ENCODE measurements around the gene HSFX3.
"Not testable (repeated sequence)": the region's sequence is repeated elsewhere in the genome, so short reads cannot be mapped to it uniquely, and the experiment has no call there.

HSFX3 gene

GRCh38 chrX:149545545-149546543, 3.9 kb downstream of the HSFX3 start:
- not testable (repeated sequence) for DNase-seq (ENCODE audit: low read depth, low spot score)

DNA sequence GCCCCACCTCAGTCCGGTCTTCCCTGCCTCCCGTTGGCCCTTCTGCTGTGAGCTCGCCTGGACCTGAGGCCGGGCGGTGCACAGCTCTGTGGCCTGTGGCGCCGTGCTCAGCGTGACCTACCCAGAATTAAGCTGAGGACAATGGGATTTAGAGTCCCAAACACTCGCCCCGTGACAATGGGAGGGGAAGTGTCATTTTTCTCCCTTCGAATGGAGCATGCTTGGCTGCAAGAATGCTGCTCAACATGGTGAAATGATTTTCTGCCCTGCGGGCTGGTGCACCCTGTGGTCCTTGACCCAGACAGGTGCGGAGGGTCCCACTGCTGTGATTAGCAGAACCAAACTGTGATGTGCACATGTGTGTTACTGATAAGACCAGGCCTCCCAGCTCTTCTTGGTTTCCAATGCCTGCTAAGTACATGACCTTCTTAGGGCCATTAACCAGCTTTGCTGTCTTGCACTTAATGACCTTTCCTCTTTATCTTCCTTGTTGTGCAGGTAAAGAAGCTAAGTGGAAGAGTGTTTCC, 8.1 kb downstream of the HSFX3 start:
- no peak for DNase-seq (ENCODE audit: low read depth, low spot score)

DNA sequence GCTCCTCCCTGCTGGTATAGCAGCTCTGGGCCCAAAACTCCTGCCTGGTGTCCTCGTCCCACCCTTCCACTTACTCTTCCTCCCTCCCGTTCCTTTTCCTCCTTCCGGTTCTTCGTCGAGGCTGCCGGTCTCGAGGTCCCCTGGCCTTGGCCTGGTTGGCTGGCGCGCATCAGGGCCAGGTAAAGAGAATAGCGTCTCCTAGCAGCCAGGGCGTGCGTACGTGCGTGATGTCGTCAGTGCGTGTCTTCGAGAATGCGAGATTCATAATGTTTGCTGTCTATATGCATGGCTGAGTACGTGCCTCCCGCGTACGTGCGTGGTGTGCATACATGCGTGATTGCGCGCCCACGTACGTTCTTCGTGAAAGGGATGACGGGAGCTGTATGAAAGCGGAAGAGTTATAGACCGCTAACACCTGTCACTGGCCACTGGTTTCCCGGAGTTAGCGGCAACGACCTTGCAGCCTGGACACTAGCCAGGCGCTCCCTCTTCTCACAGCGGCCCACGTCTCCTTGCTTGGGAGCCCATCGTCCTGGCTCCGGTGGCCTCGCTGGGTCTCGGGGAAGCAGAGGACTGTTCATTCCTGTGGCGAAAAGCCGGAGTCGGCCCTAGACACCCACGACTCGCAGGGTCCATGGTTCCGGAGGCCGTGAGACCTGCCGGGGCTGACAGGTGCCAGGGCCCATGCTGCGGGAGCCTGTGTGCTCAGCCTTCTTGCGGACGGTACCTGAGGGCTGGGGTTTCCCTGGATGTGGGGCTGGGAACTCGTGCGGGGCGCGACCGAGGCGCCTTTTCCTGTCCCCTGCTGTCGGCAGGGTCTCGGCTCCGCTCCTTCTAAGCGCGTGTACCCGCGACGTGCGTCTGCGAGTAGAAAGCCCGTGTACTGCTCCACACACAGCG, 8.9 kb downstream of the HSFX3 start, which contains the start of gene EOLA1:
Gene EOLA1 (plus strand): TSS at position 392 of the 900 bp plus-strand sequence. CDS start 4,619 bp downstream, outside the sequence.
- DNase-seq (ENCODE audit: low read depth, low spot score): peak; percentile 63

DNA sequence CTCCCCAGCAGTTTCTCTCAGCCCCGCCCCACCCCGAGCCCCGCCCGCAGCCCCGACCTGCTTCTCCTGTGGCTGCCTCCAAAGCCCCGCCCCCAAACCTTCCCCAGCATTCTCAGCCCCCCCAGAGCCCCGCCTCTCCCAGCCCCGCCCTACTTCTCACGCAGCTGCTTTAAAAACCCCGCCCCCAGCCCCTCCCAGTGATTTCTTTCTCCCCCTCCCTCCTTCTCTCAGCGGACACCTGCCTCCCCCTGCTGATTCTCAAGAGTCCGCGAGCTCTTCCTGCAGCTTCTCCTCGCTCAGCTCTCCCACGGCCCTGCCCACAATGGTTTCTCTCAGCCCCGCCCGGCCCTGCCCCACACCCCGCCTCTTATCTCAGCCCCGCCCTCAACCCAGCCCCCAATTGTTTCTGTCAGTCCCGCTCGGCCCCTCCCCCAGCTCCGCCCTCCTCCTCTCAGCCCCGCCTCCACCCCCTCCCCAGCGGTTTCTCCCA, 9.5 kb downstream of the HSFX3 start:
- no peak for DNase-seq (ENCODE audit: low read depth, low spot score)

DNA sequence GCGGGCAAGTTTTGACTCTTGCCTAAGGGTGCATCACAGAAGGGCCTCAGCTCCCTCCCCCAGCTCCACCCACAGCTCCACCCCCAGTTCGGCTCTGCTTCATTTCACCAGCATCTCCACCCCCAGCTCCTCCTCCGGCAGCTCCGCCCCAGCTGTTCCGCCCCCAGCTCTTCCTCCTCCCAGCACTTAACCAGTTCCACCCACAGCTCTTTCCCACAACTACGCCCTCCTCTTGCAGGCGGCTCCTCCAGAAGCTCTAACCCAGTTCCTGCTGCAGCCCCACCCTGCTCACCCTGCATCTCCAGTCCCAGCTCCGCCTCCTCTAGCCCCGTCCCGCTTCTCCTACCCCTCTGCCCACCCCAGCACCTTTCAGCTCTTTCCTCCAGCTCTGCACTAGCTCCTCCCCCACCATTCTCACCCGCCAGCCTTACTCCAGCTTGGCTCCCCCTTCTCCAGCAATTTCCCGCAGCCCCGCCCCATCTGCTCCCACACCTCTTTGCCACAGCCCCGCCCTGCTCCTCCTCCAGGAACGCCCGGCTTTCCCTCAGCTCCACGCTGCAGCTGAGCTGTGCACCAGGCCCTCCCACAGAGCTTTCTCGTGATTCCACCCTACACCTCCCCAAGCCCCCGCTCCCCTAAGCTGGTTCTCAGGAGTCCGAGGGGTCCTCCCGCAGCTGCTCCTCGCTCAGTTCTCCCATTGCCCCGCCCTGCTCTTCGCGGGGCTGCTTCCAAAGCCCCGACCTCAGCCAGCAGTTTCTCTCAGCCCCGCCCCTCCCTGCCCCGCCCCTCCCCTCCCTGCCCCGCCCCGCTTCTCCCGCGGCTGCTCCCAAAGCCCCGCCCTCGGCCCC, 10.2 kb downstream of the HSFX3 start:
- DNase-seq (ENCODE audit: low read depth, low spot score): no peak

GRCh38 chrX:149537474-149537873, 12.2 kb downstream of the HSFX3 start:
- not testable (repeated sequence) for DNase-seq (ENCODE audit: low read depth, low spot score)

DNA sequence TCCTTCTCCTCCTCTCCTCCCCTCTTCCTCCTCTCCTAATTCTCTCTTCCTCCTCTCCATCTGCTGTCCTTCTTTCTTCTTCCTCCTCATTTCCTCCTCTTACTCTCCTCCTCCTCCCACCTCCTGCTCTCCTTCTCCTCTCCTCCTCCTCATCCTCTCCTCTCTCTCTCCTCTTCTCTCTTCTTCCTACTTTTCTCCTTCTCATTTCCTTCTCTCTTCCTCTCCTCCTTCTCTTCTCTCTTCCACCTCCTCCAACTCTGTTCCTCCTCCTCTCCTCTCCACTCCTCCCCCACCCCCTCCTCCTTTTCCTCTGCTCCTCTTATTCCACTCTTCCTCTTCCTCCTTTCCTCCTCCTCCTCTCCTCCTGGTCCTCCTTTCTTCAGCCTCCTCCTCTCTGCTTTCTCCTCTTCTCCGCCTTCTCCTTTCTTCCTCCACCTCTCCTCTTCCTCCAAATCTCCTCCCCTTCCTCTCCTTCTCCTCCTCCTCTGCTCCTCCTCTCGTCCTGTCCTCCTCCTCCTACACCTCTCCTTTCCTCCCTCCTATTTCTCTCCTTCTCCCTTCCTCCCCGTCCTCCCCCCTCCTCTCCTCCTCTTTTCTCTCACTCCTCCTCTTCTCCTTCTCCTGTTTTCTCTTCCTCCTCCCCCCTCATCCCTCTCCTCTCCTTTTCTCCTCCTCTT, 14.7 kb downstream of the HSFX3 start:
- not testable (repeated sequence) for DNase-seq (ENCODE audit: low read depth, low spot score)

DNA sequence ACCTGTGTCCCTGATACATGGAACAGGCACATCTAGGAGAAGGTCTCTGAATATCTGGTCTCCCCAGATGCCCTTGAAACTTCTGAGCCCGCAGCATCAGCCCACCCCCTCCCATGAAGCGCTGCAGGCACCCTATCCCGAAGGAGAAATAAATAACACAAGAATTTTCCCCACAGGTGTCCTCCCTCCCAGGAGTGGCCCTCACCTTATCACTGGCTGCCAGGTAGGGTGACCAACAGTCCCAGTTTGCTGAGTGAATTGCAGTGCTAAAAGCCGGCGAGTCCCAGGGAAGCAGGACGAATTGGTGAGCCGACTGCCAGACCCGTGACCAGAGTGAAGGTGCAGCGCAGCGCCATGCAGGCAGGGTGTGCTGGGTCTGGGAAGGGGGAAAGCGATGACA, 15.7 kb downstream of the HSFX3 start:
- not testable (repeated sequence) for DNase-seq (ENCODE audit: low read depth, low spot score)

DNA sequence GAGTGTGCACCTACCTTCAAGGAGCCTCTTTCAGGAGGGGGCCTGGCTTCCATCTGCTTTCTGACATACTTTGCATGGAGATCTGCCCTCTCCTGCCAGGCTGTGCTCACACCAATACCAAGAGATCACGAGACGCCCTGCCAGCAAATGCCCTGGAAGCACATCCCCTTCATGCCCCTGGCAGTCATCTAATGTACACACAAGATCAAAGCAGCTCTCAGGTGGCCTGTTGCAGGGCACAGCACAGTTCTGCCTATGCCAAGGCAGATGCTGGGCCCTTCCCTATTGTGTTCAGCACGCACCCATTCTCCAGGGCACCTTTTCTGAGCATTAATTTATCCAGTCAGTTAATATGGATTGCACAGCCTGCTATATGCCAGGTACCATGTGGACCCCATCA, 16.9 kb downstream of the HSFX3 start:
- not testable (repeated sequence) for DNase-seq (ENCODE audit: low read depth, low spot score)

DNA sequence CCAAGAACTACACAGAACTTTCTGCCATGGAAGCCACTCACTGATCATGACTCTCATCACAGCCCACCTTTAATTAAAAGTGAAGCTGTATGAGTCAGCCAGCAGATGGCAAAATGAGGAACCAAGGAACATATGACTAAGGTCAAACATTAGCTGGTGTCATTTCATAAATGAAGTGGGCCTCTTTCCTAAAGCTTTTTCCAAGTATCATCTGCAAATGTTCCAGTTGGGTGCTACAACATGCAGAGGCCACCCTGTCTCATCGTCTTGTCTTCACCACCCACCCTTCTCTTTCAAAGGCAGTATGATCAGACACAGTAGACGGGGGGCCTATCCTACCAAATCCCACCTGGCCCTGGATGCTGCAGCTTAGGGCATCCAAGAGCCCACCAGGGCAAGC, 18.1 kb downstream of the HSFX3 start:
- no peak for DNase-seq (ENCODE audit: low read depth, low spot score)

DNA sequence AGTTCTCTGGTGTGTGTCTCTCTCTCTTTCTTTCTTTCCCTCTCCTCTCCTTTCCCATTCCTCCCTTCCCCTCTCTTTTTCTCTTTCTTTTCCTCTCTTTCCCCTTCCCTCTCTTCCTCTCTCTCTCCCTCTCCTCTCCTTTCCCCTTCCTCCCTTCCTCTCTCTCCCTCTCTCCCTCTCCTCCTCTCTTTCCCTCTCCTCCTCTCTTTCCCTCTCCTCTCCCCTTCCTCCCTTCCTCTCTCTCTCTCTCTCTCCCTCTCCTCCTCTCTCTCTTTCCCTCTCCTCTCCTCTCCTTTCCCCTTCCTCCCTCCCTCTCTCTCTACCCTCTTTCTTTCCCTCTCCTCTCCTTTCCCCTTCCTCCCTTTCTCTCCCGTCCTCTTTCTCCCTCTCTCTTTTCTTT, 21.3 kb downstream of the HSFX3 start:
- no peak for DNase-seq (ENCODE audit: low read depth, low spot score)

DNA sequence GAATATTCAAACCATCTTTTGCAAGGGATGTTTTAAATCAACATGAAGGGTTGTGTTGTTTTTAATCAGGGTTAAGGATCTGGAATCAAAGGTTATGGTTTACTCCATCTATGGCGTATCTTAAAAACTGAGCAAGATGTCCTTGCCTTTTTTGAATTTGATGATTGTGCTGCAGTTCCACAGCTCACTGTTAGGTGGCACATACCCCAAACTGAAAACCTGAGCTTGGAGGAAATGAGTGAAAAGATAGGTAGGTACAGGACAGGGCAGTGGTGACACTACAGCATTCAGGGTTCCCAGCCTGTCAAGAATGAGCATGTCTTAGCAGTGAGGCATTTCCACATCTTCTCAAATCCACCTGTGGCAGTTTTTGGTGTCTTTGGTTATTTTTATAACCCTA, 22.0 kb downstream of the HSFX3 start:
- DNase-seq (ENCODE audit: low read depth, low spot score): no peak

DNA sequence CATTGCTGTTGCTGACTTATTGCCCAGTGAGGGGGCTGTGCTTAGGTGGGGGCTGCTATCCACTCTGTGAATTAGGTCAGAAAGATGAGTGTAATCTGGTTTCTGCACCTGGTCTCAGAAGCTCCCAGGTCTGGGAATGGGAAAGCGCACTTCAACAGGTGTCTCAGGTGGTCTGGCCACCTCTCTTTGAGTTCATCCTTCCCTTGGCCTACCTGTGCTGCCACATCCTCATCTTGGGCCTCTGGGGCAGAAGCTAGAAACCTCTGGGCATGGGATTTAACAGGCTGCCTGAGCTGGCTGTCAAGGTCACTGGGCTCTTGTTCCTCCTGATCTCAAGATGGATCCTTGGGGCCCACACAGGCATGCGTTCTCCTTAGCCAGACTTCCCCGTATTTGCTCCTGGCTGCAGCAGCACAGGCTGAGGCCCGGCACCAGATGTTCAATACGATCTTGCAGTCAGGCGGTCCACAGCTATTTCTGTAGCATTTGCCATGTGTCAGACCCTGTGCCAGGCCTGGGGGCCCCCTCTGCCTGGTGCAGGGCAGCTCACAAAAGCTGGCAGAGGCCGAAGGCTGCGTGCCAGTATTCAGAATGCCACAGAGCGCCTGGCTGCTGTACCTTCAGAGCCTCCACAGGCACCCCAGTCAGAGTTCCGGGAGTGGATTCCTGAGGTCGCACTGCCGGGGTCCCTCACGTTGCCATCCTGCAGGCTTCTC, 23.2 kb downstream of the HSFX3 start:
- DNase-seq (ENCODE audit: low read depth, low spot score): not testable (repeated sequence)

- DNase-seq (ENCODE audit: low read depth, low spot score): not testable (repeated sequence)
Observed at GRCh38 chrX:149525903-149526302, 23.8 kb downstream of the HSFX3 start.

DNA sequence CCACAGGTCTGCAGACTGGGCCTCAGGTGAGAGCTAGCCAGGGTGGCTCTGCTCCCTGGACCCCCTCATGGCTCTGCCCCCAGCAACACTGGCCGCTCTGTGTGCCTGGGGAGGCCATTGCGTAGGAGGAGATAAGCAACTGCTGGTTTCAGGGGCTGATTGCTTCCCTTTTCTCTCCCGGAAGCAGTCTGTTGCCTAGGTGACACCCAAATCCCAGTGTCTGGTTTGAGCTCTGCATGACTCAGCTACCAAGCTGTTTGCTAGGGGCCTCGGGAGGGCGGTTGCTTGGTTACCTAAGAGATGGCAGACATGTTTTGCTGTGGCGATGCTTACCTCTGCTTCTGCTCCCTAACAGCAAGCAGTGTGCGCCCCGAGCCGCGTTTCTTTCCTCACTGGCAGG, 24.3 kb downstream of the HSFX3 start:
- not testable (repeated sequence) for DNase-seq (ENCODE audit: low read depth, low spot score)

- DNase-seq (ENCODE audit: low read depth, low spot score): no peak
Observed at GRCh38 chrX:149522916-149523315, 26.8 kb downstream of the HSFX3 start.

- DNase-seq (ENCODE audit: low read depth, low spot score): no peak
Observed at GRCh38 chrX:149521438-149521837, 28.3 kb downstream of the HSFX3 start.

- DNase-seq (ENCODE audit: low read depth, low spot score): not testable (repeated sequence)
Observed at GRCh38 chrX:149520636-149521277, 29.0 kb downstream of the HSFX3 start.

DNA sequence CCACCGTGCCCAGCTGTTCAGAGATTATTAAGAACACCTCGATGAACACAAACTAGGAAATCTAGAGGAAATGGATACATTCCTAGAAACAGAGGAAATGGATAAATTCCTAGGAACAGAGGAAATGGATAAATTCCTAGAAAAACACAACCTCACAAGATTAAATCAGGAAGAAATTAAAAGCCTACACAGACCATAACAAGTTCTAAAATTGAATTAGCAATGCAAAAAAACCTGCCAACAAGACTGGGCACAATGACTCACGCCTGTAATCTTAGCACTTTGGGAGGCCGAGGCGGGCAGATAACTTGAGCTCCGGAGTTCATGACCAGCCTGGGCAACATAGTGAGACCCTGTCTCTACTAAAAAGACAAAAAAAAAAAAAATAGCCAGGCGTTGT, 31.5 kb downstream of the HSFX3 start:
- DNase-seq (ENCODE audit: low read depth, low spot score): no peak
